Ishikawa (cell line): Measurements from ENCODE around the gene SULT4A1.

Experiments used
- NFIC ChIP-seq: IDR thresholded peaks from 2 replicates; pipeline ENCODE4 v1.6.1; 2012
- RAD21 ChIP-seq: IDR thresholded peaks from 2 replicates; pipeline ENCODE4 v1.6.1; 2012; ENCODE audit warnings: low read depth
- TAF1 ChIP-seq: IDR thresholded peaks from 2 replicates; pipeline ENCODE4 v1.6.1; 2012; ENCODE audit warnings: low read depth, mild to moderate bottlenecking
- TCF12 ChIP-seq: IDR thresholded peaks from 2 replicates; pipeline ENCODE4 v1.6.1; 2012; ENCODE audit warnings: low read depth
- YY1 ChIP-seq: IDR thresholded peaks from 2 replicates; pipeline ENCODE4 v1.6.1; 2012; ENCODE audit warnings: low read depth

- TF ChIP-seq TAF1 (no peak), NFIC (no peak), YY1 (no peak), TCF12 (no peak), RAD21 (no peak)
These were observed 86.1 kb downstream of the SULT4A1 start for GRCh38 chr22:43776081-43776670.
